CD14-positive monocyte (primary cell): Measurements from ENCODE around the gene IFTAP. TPM values are rescaled to one million over a fixed set of nuclear protein-coding genes. Genes with fewer than 3 reads are reported as not detected.
"Not testable (repeated sequence)": the region's sequence is repeated elsewhere in the genome, so short reads cannot be mapped to it uniquely, and the experiment has no call there.

Source experiments
- DNase-seq, 3 donors: peaks; one replicate each; pipeline ENCODE4 v3.0.0-alpha.2; 2011 to 2022
- H2AFZ ChIP-seq: 2 replicates; pipeline ENCODE4 v1.6.0; 2012; ENCODE audit warnings: mild to moderate bottlenecking, low read depth, low read length, inconsistent platforms; ENCODE audit not compliant: insufficient read depth, poor library complexity, severe bottlenecking
- H3K27ac ChIP-seq, 2 donors: 1 replicate in 1 of 2; 2 replicates in 1 of 2; pipeline ENCODE4 v1.5.1; 2012 to 2013; ENCODE audit warnings: low read length in 2 of 2, control low read depth in 1 of 2, inconsistent platforms in 1 of 2, low read depth in 1 of 2, mild to moderate bottlenecking in 1 of 2
- H3K27me3 ChIP-seq, 2 donors: one replicate each; pipeline versions ENCODE4 v1.6.0 to v1.6.1; 2011 to 2013; ENCODE audit warnings: low read length in 2 of 2; ENCODE audit not compliant: control insufficient read depth in 2 of 2, insufficient read depth in 2 of 2
- H3K36me3 ChIP-seq, 2 donors: replicated peaks in 1 of 2; 1 replicate in 1 of 2; 2 replicates in 1 of 2; pipeline versions ENCODE4 v1.5.1 to v1.6.1; 2012 to 2013; ENCODE audit warnings: low read length in 2 of 2, control low read depth in 1 of 2, inconsistent platforms in 1 of 2, mild to moderate bottlenecking in 1 of 2; ENCODE audit not compliant: insufficient read depth in 2 of 2, control insufficient read depth in 1 of 2
- H3K4me1 ChIP-seq, 2 donors: 1 replicate in 1 of 2; 2 replicates in 1 of 2; pipeline versions ENCODE4 v1.5.1 to v1.6.1; 2012 to 2013; ENCODE audit warnings: low read length in 2 of 2, control low read depth in 1 of 2, inconsistent platforms in 1 of 2, mild to moderate bottlenecking in 1 of 2, moderate library complexity in 1 of 2; ENCODE audit not compliant: insufficient read depth in 2 of 2, control insufficient read depth in 1 of 2
- H3K4me2 ChIP-seq: replicated peaks from 2 replicates; pipeline ENCODE3; 2012; ENCODE audit warnings: low read length, moderate library complexity, mild to moderate bottlenecking; ENCODE audit not compliant: poor library complexity, severe bottlenecking; ENCODE audit errors: extremely low read depth
- H3K4me3 ChIP-seq, 3 experiments: fragments of 200-600 bp in 1 of 3; sonication (generic) in 1 of 3; replicated peaks in 1 of 3; 1 replicate in 2 of 3; 2 replicates in 1 of 3; pipeline ENCODE4 v1.5.1; 2011 to 2013; ENCODE audit warnings: low read length in 3 of 3, mild to moderate bottlenecking in 3 of 3, control low read depth in 2 of 3, low read depth in 2 of 3, inconsistent platforms in 1 of 3, moderate library complexity in 1 of 3
- H3K79me2 ChIP-seq: 2 replicates; pipeline ENCODE4 v1.6.0; 2012; ENCODE audit warnings: mild to moderate bottlenecking, control low read depth, inconsistent platforms, low read length, moderate library complexity; ENCODE audit not compliant: insufficient read depth
- H3K9ac ChIP-seq: 2 replicates; pipeline ENCODE4 v1.6.0; 2017; ENCODE audit warnings: low read length, mild to moderate bottlenecking; ENCODE audit not compliant: insufficient read depth, poor library complexity, severe bottlenecking
- H3K9me3 ChIP-seq, 2 donors: replicated peaks in 1 of 2; 1 replicate in 1 of 2; 2 replicates in 1 of 2; pipeline versions ENCODE4 v1.5.1 to v1.6.1; 2012 to 2013; ENCODE audit warnings: low read length in 2 of 2, control low read depth in 1 of 2; ENCODE audit not compliant: control insufficient read depth in 1 of 2, insufficient read depth in 1 of 2
- H4K20me1 ChIP-seq: 2 replicates; pipeline ENCODE4 v1.6.0; 2012; ENCODE audit warnings: mild to moderate bottlenecking, low read length, control low read depth, moderate library complexity; ENCODE audit not compliant: insufficient read depth
- H3K27ac Mint-ChIP-seq, 7 donors: one replicate each; pipeline ENCODE4 v1.8.0; 2020; ENCODE audit warnings: mild to moderate bottlenecking in 7 of 7, mixed read lengths in 7 of 7, moderate library complexity in 6 of 7, inconsistent platforms in 2 of 7
- H3K27me3 Mint-ChIP-seq, 3 donors: one replicate each; pipeline ENCODE4 v1.8.0; 2021 to 2022; ENCODE audit warnings: low read depth in 3 of 3, mild to moderate bottlenecking in 3 of 3, mixed read lengths in 3 of 3, moderate library complexity in 3 of 3, inconsistent platforms in 1 of 3
- H3K36me3 Mint-ChIP-seq, 2 donors: one replicate each; pipeline ENCODE4 v1.8.0; 2020; ENCODE audit warnings: mixed read lengths in 2 of 2, inconsistent platforms in 1 of 2, mild to moderate bottlenecking in 1 of 2
- H3K4me1 Mint-ChIP-seq: one replicate; pipeline ENCODE4 v1.8.0; 2020; ENCODE audit warnings: mild to moderate bottlenecking, mixed read lengths
- H3K4me3 Mint-ChIP-seq, 2 donors: one replicate each; pipeline ENCODE4 v1.8.0; 2020; ENCODE audit warnings: mild to moderate bottlenecking in 2 of 2, mixed read lengths in 2 of 2, moderate library complexity in 1 of 2
- H3K9me3 Mint-ChIP-seq, 7 donors: one replicate each; pipeline ENCODE4 v1.8.0; 2020 to 2022; ENCODE audit warnings: mixed read lengths in 7 of 7, mild to moderate bottlenecking in 6 of 7, moderate library complexity in 6 of 7, inconsistent platforms in 2 of 7
- CTCF ChIP-seq: fragments of 200-600 bp; IDR thresholded peaks from one replicate; pipeline ENCODE4 v1.8.0; 2022; ENCODE audit warnings: antibody characterized with exemption, mild to moderate bottlenecking
- WGBS: methylation state at CpG from one replicate; pipeline ENCODE4 v1.1.5; 2013; ENCODE audit warnings: missing lambda C conversion rate; ENCODE audit not compliant: insufficient coverage; 5-methylcytosine and 5-hydroxymethylcytosine counted together
- intact Hi-C, 2 donors: fragments of 100-400 bp; cut with micrococcal nuclease; formaldehyde crosslinking; loops; one replicate each; pipeline versions ENCODE4 v1.15.0 to v1.15.1; 2023
- polyA plus RNA-seq, 3 donors: library from polyadenylated mRNA; depleted of rRNA in 1 of 3; unstranded in 2 of 3; stranded (reverse) in 1 of 3; fragments of 300-500 nt in 2 of 3; fragments of >200 nt in 1 of 3; fragmentation: Illumina TruSeq in 2 of 3; gene quantifications; 1 replicate in 2 of 3; 2 replicates in 1 of 3; pipeline ENCODE4 v1.2.3, GENCODE V29; 2012 to 2021

IFTAP gene
- polyA plus RNA-seq, 3 donors, result 5.0 to 18.7 (median 13.9) TPM

- no peaks in the 10 kb centered on the region for H3K4me1 Mint-ChIP-seq
- intact Hi-C loops, result loop anchor here in 1 of 2 donors (10.0 kb wide), 1 partner anchor 108 kb away; the partner anchor contains the start of gene RAG1
- H3K36me3 ChIP-seq, result no peaks in the 10 kb centered on the region
- peaks cover 0 to 2% (median 2%) of the 10 kb centered on the region in 3 donors for H3K27me3 Mint-ChIP-seq
- H3K9me3 Mint-ChIP-seq, result peaks cover 16 to 44% (median 31%) of the 10 kb centered on the region in 7 donors
- no peak overlapping the region for H3K9ac ChIP-seq
- no peak overlapping the region for H3K4me3 Mint-ChIP-seq
- 80% methylated on average over 2 of the region's 5 CpGs for WGBS
- H3K27ac ChIP-seq, result no peak overlapping the region
- no peak overlapping the region for H3K4me3 ChIP-seq
- H3K4me1 ChIP-seq, result no peaks in the 10 kb centered on the region
- H3K27ac Mint-ChIP-seq, result no peak overlapping the region
- H3K79me2 ChIP-seq, result no peaks in the 10 kb centered on the region
- no peaks in the 10 kb centered on the region for H3K27me3 ChIP-seq
- H4K20me1 ChIP-seq, result no peaks in the 10 kb centered on the region
- TF ChIP-seq CTCF, result peak; percentile 99
- H3K36me3 Mint-ChIP-seq, result no peaks in the 10 kb centered on the region
- no peak overlapping the region for H3K4me2 ChIP-seq
- H2AFZ ChIP-seq, result no peak overlapping the region
- peak; percentile 3 to 43 (median 35) for DNase-seq
- H3K9me3 ChIP-seq, result peaks cover 0 to 15% of the 10 kb centered on the region in 2 donors
These were observed 78.6 kb downstream of the IFTAP start for GRCh38 chr11:36672815-36673450.

- H3K4me2 ChIP-seq, H3K79me2 ChIP-seq, H3K4me3 Mint-ChIP-seq, H3K9me3 ChIP-seq, H3K27me3 ChIP-seq, H3K4me3 ChIP-seq, H3K27ac ChIP-seq, DNase-seq, H3K4me1 ChIP-seq, H3K36me3 ChIP-seq, H3K4me1 Mint-ChIP-seq, H4K20me1 ChIP-seq, H3K27me3 Mint-ChIP-seq, H3K36me3 Mint-ChIP-seq, H3K9ac ChIP-seq, H3K27ac Mint-ChIP-seq, H2AFZ ChIP-seq: not testable (repeated sequence)
- no CpG with 5 or more reads among the region's 6 CpGs for WGBS
- intact Hi-C loops, result loop anchor here in 1 of 2 donors (10.0 kb wide), 1 partner anchor 115 kb away; the partner anchor contains the start of gene RAG1
- H3K9me3 Mint-ChIP-seq, result peaks cover 2 to 29% (median 16%) of the 10 kb centered on the region in 7 donors
These were observed 85.2 kb downstream of the IFTAP start for GRCh38 chr11:36679547-36679946.
